NCI-H345 treated with DMSO at 0.1 percent for 48 hours (cell line): ENCODE results near the gene TANGO2.

ENCODE experiments used
- DNase-seq: peaks from one replicate; lab custom pipeline; 2025; ENCODE audit not compliant: unreplicated experiment; lab: John Stamatoyannopoulos, UW

The TANGO2 gene

DNA sequence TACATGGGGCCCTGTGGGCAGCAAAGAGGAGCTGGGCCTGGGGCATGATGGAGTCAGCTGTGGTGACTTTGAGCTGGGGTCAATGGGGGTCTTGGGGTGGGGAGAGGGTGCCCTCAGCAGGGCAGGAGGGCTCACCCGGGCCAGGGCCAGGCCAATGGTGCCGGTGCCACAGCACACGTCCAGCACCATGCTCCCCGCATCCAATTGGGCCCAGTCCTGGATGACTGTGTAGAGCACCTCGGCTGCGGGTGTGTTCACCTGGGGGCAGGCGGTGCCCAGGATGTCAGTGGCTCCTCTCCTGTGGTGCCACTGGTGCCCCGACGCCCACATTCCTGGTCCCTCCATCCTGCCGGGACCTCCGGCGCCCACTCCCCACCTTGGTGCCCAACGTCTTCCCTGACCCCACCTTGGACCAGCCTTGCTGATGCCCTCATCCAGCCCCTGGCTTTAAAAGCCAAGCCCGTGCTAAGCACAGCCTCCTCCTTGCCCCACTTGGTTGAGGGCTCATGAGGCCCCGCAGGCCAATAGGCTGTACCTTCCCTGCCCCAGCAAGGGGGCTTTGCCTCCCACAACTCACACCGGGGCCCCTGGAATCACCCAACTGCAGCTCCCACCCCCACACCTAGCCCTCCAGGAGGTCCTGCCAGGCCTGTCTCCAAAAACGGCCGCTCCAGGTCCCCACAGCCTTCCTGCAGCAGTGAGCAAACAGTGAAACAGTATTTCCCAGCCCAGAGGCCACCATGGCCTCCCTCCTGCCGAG, 92.8 kb downstream of the TANGO2 start:
- no peak for DNase-seq

DNA sequence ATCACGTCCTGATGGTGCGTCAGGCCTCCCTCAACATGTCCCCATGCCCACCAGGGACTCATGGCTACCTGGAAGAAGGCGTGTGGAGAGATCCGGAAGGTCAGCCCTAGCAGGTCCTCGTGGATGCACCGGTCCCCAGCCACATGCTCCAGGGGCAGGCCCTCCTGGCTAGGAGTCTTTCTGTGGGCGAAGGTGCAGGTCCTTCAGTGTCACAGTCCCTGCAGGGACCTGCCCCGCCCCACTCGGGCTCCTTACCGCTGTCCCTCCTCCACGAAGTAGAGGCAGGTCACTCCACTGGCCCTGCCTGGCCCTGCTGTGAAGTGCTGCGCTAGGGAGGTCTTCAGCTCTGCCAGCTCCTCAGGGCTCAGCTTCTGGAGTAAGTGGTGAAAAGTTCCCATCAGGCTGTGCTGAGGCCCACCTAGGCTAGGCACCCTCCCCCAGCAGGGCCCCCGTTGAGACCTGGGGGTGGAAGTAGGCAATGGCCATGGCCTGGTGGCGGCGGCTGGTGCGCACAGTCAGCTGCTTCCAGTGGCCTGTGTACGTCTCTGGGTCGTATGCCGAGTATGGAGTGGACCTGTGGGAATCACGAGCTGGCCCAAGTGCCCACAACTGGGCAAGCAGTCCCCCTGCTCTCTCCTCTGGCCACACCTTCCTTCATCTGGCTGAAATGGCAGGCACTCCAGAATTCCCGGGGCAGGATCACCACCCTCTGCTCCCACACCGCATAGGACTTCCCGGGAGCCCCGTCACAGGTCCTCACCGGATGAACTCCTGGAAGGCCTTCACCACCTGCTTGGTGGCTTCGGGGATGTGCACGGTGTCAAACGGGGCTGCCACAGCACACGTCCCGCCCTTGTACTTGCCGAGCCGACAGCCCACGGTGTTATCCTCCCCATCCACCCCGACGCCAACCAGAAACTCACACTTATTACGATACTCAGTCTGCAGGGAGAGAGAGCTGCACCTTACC, 93.9 kb downstream of the TANGO2 start:
- no peak for DNase-seq

DNA sequence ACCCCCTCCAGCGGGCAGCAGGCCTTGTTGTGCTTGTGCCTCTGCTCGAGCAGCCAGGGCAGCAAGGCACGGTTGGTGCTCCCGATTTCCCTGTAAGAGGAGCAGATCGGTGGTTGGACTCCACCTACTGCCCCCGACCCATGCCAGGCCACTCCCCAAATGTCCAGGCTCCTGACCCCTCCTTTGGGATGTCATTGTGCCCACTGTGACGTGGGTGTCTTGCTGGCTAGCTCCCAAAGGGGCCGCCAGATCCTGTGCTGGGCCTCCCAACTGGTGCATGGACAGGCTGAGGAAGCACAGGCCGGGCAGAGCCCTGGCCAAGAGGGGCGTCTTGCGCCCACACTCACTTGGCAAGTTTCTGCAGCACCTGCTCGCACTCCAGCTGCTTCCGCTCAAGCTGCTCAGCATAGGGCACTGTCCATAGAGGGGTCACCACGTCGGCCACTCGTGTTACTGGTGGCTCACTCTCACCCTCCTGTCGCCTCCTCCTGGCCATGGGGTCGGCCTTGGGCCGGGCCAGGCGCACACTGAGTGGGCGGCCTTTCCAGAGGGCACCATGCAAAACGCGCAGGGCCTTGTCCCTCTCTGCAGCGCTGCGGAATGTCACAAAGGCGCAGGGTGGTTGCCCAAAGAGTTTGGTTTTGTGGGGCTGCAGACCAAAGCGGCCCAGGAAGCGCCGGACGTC, 94.9 kb downstream of the TANGO2 start, which contains the start of gene RANBP1:
RANBP1 (plus strand) TSS at position 414 of the 685 bp plus-strand sequence; CDS start at position 495, 81 bp downstream.
- DNase-seq, result no peak

DNA sequence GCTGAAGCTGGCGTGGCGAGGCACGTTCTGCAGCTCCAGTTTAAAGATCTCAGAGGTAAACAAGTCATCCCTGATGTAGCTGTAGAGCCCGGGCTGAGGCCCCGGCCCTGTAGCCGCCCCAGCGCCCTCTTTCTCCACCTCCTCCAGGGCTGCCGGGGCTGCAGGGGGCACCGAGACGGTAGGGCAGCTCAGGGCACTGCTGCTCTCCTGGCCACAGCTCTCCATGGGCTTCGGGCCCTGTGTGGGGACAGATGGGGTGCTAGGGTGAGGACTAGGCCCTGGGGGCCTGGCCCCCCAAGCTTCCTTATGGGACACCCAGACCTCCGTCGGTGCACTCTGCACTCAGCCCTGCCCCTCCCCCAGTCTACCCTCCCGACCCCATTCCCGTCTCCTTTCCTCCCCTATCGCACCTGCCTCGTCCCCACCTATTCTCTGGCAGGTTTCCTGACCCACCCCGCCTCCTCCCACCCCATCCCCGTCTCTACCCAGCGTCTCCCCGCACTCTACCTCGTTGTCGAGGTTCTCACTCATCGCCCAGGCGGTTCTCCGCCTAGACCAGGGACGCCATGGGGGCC, 95.6 kb downstream of the TANGO2 start:
- DNase-seq, result no peak
